ENCODE data around the gene PTPRK.

DNA sequence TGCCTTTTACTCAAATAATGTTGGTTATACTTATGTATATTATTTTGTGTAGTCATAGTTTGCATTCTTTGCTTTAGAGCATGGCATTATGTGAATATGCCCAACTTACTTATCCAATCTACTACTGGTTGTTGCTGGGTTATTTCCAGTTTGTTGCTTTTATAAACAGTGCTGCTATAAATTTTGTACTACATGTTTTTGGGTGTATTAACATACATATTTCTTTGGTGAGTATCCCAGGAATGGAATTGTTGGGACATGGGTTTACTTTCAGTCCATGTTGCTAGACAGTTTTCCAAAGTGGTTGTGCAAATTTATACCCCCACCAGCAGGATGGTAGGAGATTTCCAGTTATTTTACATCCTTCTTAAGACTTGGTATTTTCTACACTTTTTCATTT, 462.5 kb downstream of the PTPRK start:
- TF ChIP-seq, protein P1, sequence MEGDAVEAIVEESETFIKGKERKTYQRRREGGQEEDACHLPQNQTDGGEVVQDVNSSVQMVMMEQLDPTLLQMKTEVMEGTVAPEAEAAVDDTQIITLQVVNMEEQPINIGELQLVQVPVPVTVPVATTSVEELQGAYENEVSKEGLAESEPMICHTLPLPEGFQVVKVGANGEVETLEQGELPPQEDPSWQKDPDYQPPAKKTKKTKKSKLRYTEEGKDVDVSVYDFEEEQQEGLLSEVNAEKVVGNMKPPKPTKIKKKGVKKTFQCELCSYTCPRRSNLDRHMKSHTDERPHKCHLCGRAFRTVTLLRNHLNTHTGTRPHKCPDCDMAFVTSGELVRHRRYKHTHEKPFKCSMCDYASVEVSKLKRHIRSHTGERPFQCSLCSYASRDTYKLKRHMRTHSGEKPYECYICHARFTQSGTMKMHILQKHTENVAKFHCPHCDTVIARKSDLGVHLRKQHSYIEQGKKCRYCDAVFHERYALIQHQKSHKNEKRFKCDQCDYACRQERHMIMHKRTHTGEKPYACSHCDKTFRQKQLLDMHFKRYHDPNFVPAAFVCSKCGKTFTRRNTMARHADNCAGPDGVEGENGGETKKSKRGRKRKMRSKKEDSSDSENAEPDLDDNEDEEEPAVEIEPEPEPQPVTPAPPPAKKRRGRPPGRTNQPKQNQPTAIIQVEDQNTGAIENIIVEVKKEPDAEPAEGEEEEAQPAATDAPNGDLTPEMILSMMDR (conservative IDR thresholded peaks at IDR 0.05) = no peak
- no peak for TF ChIP-seq EZH2 (IDR thresholded peaks at IDR 0.05; ENCODE audit: low read depth)
